Activated CD8-positive, alpha-beta T cell treated with anti-CD3 and anti-CD28 coated beads for 36 hours (primary cell): Measurements from ENCODE around the gene TBXA2R. TPM values are rescaled to one million over a fixed set of nuclear protein-coding genes. Genes with fewer than 3 reads are reported as not detected.

Experiments
- ATAC-seq: fragments of 200-7000 bp; cut with Tn5 transposase; one replicate; pipeline ENCODE4 v1.10.0; 2021; ENCODE audit warnings: mild to moderate bottlenecking, moderate library complexity
- CTCF ChIA-PET: fragments of 350-600 bp; sonication (Branson Sonifier 250); formaldehyde crosslinking; loops from one replicate; lab custom pipeline; 2021; ENCODE audit warnings: antibody characterized with exemption; lab: Charles Lee
- POLR2A ChIA-PET: fragments of 350-600 bp; sonication (Branson Sonifier 250); formaldehyde crosslinking; loops from one replicate; lab custom pipeline; 2021; ENCODE audit warnings: antibody characterized with exemption; lab: Charles Lee
- DNase-seq: peaks from one replicate; pipeline ENCODE4 v3.0.0-alpha.2; 2020
- H3K27ac Mint-ChIP-seq: one replicate; pipeline ENCODE4 v1.8.0; 2021; ENCODE audit warnings: mild to moderate bottlenecking, mixed read lengths
- H3K27me3 Mint-ChIP-seq: one replicate; pipeline ENCODE4 v1.8.0; 2021; ENCODE audit warnings: mixed read lengths
- H3K36me3 Mint-ChIP-seq: one replicate; pipeline ENCODE4 v1.8.0; 2021; ENCODE audit warnings: low read depth, mixed read lengths
- H3K4me1 Mint-ChIP-seq: one replicate; pipeline ENCODE4 v1.8.0; 2021; ENCODE audit warnings: low read depth, mixed read lengths
- H3K4me3 Mint-ChIP-seq: one replicate; pipeline ENCODE4 v1.8.0; 2021; ENCODE audit warnings: mild to moderate bottlenecking, moderate library complexity, mixed read lengths
- H3K9me3 Mint-ChIP-seq: one replicate; pipeline ENCODE4 v1.8.0; 2021; ENCODE audit warnings: mixed read lengths
- intact Hi-C: fragments of 100-400 bp; cut with micrococcal nuclease; formaldehyde crosslinking; loops from one replicate; pipeline ENCODE4 v1.10.0; 2022
- total RNA-seq, 2 experiments: library from RNA; stranded (reverse); gene quantifications; one replicate each; pipeline ENCODE4 v1.2.3, GENCODE V29; 2021
- TF ChIP-seq, protein P1 (sequence below): fragments of 200-600 bp; IDR thresholded peaks from one replicate; pipeline ENCODE4 v1.8.0; 2022; ENCODE audit warnings: antibody characterized with exemption, mild to moderate bottlenecking

TBXA2R gene
- total RNA-seq, 2 experiments from 2014 or later: 2.7 to 3.0 TPM

DNA sequence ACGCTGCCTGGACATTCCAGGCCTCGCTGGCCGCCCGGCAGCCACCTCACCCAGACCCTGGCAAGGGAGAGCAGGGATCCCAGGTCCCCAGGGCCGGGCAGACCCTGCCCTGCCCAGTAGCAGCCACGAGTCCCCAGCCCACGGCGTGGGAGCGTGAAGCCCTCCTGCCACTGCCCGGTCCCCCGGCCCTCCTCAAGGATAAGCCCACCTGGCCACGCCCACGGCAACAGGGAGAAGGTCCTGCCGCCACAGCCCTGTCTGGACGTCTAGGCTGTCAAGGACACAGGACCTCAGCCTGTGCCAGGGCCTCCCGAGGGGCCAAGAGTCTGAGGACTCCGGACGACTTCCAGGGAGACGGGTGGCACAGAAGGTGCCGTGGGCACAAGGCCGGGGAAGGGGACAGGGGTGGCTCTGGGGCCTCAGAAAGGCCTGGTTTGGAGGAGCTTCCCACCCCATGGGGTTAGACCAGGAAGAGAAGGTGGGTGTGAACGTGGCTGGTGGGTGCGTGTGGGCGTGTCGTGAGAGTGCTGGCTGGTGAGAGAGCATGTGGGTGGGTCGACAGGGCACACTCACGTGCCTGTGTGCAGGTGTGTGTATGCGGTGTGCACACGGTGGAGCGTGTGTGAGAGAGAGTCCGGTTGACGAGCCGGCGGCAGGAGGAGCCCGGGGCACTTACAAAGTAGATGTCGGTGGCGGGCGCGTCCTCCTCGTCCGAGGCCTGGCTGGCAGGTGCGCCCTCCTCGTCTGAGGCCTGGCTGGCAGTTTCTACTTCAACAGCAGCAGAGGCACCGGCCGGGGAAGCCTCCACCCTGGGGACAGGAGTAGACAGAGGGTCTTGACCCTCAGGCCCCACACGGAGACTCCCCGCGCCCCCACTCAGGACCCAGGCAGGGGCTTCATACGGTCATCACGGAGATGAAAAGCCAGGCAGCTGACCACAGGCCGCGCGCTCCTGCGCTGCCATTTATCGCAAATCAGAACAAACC lies 31.8 kb upstream of the TBXA2R start:
- ChIA-PET CTCF (no interaction called here), POLR2A (no interaction called here)
- Mint-ChIP-seq H3K36me3 (peaks cover 5% of the 10 kb centered on the region), H3K4me1 (peaks cover 2% of the 10 kb centered on the region), H3K4me3 (no peak overlapping the region), H3K27me3 (no peaks in the 10 kb centered on the region), H3K27ac (no peak overlapping the region), H3K9me3 (no peaks in the 10 kb centered on the region)
- TF ChIP-seq, protein P1, sequence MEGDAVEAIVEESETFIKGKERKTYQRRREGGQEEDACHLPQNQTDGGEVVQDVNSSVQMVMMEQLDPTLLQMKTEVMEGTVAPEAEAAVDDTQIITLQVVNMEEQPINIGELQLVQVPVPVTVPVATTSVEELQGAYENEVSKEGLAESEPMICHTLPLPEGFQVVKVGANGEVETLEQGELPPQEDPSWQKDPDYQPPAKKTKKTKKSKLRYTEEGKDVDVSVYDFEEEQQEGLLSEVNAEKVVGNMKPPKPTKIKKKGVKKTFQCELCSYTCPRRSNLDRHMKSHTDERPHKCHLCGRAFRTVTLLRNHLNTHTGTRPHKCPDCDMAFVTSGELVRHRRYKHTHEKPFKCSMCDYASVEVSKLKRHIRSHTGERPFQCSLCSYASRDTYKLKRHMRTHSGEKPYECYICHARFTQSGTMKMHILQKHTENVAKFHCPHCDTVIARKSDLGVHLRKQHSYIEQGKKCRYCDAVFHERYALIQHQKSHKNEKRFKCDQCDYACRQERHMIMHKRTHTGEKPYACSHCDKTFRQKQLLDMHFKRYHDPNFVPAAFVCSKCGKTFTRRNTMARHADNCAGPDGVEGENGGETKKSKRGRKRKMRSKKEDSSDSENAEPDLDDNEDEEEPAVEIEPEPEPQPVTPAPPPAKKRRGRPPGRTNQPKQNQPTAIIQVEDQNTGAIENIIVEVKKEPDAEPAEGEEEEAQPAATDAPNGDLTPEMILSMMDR: no peak
- DNase-seq (no peak), ATAC-seq (no peak)
- intact Hi-C loops: no loop called here

DNA sequence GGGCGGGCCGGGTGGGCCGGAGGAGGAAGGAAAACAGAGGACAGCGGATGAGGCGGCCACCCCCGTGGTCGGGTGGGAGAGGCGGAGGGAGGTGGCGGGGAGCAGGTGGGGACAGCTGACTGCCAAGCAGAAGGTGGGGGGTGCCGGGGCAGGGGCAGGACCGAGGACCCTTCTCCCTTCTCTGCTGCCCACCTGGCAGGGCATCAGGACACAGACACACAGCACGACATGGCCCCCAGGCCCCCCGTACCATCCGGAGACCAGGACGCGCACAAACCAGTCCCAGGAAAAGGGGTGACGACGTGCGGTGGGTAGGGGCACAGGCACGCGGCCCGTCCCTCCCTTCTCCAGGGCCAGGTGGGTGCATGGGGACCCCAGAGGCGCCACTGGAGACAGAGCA lies 30.9 kb upstream of the TBXA2R start:
- Mint-ChIP-seq H3K4me3 (no peak overlapping the region), H3K27me3 (no peaks in the 10 kb centered on the region), H3K27ac (no peak overlapping the region), H3K9me3 (no peaks in the 10 kb centered on the region), H3K36me3 (peaks cover 1% of the 10 kb centered on the region), H3K4me1 (peaks cover 2% of the 10 kb centered on the region)
- intact Hi-C loops: no loop called here
- CTCF ChIA-PET: no interaction called here
- TF ChIP-seq, protein P1: no peak
- POLR2A ChIA-PET: no interaction called here
- ATAC-seq (no peak), DNase-seq (no peak)

DNA sequence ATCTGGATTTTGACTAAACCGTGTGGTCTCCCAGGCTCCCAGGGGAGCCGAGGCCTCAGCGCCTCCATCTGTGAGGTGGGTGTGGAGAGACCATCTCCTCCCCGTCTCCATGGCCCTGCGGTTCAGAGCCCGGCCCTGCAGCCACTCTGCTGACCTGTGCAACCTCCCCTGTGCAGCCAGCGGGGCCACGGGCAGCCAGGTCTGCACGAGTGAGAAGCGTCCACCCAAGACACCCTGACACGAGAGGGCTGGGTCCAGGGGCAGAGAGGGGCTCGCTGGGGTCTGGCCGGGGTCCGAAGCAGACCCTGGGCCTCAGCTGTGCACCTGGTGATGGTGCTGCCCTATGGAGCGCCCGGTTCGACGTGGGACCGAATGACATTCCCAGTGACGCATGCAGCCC lies 30.3 kb upstream of the TBXA2R start:
- no peaks in the 10 kb centered on the region for H3K9me3 Mint-ChIP-seq
- H3K27ac Mint-ChIP-seq: no peak overlapping the region
- H3K27me3 Mint-ChIP-seq: no peaks in the 10 kb centered on the region
- TF ChIP-seq, protein P1: no peak
- peaks cover 1% of the 10 kb centered on the region for H3K36me3 Mint-ChIP-seq
- CTCF ChIA-PET: no interaction called here
- POLR2A ChIA-PET: no interaction called here
- peaks cover 2% of the 10 kb centered on the region for H3K4me1 Mint-ChIP-seq
- no peak overlapping the region for H3K4me3 Mint-ChIP-seq
- intact Hi-C loops: no loop called here
- no peak for DNase-seq
- ATAC-seq: no peak

DNA sequence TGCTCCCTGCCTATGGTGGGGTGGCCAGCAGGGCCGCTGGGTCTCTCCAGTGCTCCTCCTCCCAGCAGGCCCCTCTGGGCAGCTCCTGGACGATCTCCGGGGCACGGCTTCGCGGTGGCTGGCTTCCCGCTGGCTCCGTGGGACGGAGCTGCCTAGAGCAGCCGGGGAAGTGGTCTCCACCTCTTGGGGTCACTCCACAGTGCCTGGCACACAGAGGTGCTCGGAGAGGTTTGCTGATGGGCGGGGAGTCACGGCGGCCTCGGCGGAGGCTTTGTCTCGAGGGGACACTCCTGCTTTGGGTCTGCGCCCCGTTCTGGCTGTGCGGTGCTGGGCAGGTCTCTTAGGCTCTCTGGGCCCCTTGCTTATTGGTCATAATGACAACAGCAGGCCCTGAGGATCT lies 29.8 kb upstream of the TBXA2R start:
- no peak for DNase-seq

More for the DNA sequence above, 29.8 kb upstream of the TBXA2R start:
- POLR2A ChIA-PET: no interaction called here
- ATAC-seq: no peak
- Mint-ChIP-seq H3K4me1 (peaks cover 2% of the 10 kb centered on the region), H3K36me3 (peaks cover 1% of the 10 kb centered on the region), H3K4me3 (no peak overlapping the region), H3K9me3 (no peaks in the 10 kb centered on the region), H3K27ac (no peak overlapping the region), H3K27me3 (no peaks in the 10 kb centered on the region)
- CTCF ChIA-PET: no interaction called here
- TF ChIP-seq, protein P1: no peak
- intact Hi-C loops: no loop called here
